NT2/D1 (cell line): ENCODE results near the gene PRIMA1.

ENCODE experiments used
- DNase-seq: peaks from one replicate; pipeline ENCODE4 v3.0.0-alpha.2; 2011; ENCODE audit warnings: low read depth, low spot score
- H3K27me3 ChIP-seq: 2 replicates; pipeline ENCODE4 v1.6.0; 2011; ENCODE audit warnings: mild to moderate bottlenecking; ENCODE audit not compliant: insufficient read length, insufficient read depth
- H3K36me3 ChIP-seq: 2 replicates; pipeline ENCODE4 v1.6.1; 2011; ENCODE audit warnings: mild to moderate bottlenecking, low read length, mixed read lengths; ENCODE audit not compliant: insufficient read depth, insufficient read length
- H3K4me1 ChIP-seq: 2 replicates; pipeline ENCODE4 v1.5.1; 2011; ENCODE audit not compliant: insufficient read depth, insufficient read length
- H3K4me3 ChIP-seq: 2 replicates; pipeline ENCODE4 v1.5.1; 2011; ENCODE audit warnings: low read depth; ENCODE audit not compliant: insufficient read length
- H3K9ac ChIP-seq: 2 replicates; pipeline ENCODE4 v1.6.0; 2011; ENCODE audit warnings: low read depth; ENCODE audit not compliant: insufficient read length
- H3K9me3 ChIP-seq: 2 replicates; pipeline ENCODE4 v1.5.1; 2011; ENCODE audit warnings: mild to moderate bottlenecking, low read length; ENCODE audit not compliant: insufficient read depth
- SUZ12 ChIP-seq: IDR thresholded peaks from 2 replicates; pipeline ENCODE4 v1.6.1; 2011; ENCODE audit not compliant: insufficient read length, insufficient read depth; ENCODE audit errors: extremely low read depth
- YY1 ChIP-seq: IDR thresholded peaks from 2 replicates; pipeline ENCODE4 v1.6.1; 2011; ENCODE audit not compliant: insufficient read length, insufficient read depth
- ZNF274 ChIP-seq: IDR thresholded peaks from 2 replicates; pipeline ENCODE4 v1.6.1; 2011; ENCODE audit warnings: mild to moderate bottlenecking, low read depth, low read length

The PRIMA1 gene

DNA sequence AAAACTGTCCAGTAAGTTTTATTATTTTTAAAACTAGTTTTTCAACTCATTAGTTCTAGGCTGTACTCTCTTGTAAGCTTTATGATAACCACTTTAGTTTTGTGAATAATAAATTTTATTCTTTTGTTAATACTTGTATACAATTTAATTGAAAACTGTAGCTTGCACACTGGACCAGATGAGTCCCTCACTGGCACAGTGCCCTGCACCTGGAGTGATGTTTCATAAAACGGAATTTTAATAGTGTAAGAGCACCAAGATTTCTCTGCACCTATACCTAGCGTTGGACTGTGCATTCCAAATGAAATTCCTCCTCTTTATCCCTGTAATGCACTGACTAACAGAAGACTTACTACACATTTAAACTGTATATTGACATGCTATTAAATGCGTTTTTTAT is 80.8 kb downstream of the PRIMA1 start:
- Histone ChIP-seq H3K36me3 (no peaks in the 10 kb centered on the region), H3K4me3 (no peak overlapping the region), H3K4me1 (peaks cover 5% of the 10 kb centered on the region), H3K9ac (no peak overlapping the region), H3K27me3 (no peaks in the 10 kb centered on the region), H3K9me3 (no peaks in the 10 kb centered on the region)
- TF ChIP-seq YY1 (no peak), ZNF274 (no peak), SUZ12 (no peak)
- DNase-seq = no peak

GRCh38 chr14:93706360-93706955 is 81.8 kb downstream of the PRIMA1 start:
- Histone ChIP-seq H3K36me3 (no peaks in the 10 kb centered on the region), H3K9ac (no peak overlapping the region), H3K9me3 (no peaks in the 10 kb centered on the region), H3K4me3 (no peak overlapping the region), H3K27me3 (no peaks in the 10 kb centered on the region), H3K4me1 (peaks cover 2% of the 10 kb centered on the region)
- no peak for DNase-seq
- TF ChIP-seq ZNF274 (no peak), YY1 (no peak), SUZ12 (no peak)

- no peak for DNase-seq
- Histone ChIP-seq H3K4me1 (peaks cover 2% of the 10 kb centered on the region), H3K9me3 (no peaks in the 10 kb centered on the region), H3K27me3 (no peaks in the 10 kb centered on the region), H3K36me3 (no peaks in the 10 kb centered on the region), H3K4me3 (no peak overlapping the region), H3K9ac (no peak overlapping the region)
- TF ChIP-seq ZNF274 = no peak
- no peak for TF ChIP-seq SUZ12
- no peak for TF ChIP-seq YY1
Measured at GRCh38 chr14:93705513-93706156, 82.7 kb downstream of the PRIMA1 start.

GRCh38 chr14:93703941-93704340 is 84.3 kb downstream of the PRIMA1 start:
- H3K9me3 ChIP-seq = no peaks in the 10 kb centered on the region
- no peaks in the 10 kb centered on the region for H3K27me3 ChIP-seq
- H3K9ac ChIP-seq = no peak overlapping the region
- H3K4me1 ChIP-seq = peaks cover 1% of the 10 kb centered on the region
- DNase-seq = no peak
- no peak overlapping the region for H3K4me3 ChIP-seq
- H3K36me3 ChIP-seq = no peaks in the 10 kb centered on the region
- TF ChIP-seq YY1 (no peak), SUZ12 (no peak), ZNF274 (no peak)

GRCh38 chr14:93702946-93703345 is 85.3 kb downstream of the PRIMA1 start:
- no peaks in the 10 kb centered on the region for H3K36me3 ChIP-seq

DNA sequence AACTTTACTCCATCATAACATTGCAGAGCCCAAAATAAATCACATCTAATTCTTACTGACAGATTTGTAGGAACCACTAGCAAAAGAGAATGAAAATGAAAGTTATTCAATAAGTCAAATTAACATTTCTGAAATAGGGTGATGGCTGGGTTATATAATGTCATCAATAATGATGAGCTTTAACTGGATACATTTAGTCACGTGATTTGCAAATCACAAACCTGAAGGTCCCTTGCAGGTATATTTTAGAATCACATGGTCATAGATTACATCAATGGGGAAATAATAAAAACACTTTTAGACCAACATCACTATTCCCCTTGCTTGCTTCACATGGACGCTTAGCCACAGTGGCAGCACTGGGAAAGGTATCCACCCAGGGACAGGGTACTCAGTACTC is 86.7 kb downstream of the PRIMA1 start:
- Histone ChIP-seq H3K36me3 (no peaks in the 10 kb centered on the region), H3K27me3 (no peaks in the 10 kb centered on the region), H3K9ac (no peak overlapping the region), H3K4me1 (no peaks in the 10 kb centered on the region), H3K9me3 (0 out of 2 replicates have a peak, but pooled peaks cover 4% of the 10 kb centered on the region), H3K4me3 (no peak overlapping the region)
- no peak for DNase-seq
- TF ChIP-seq ZNF274 (no peak), SUZ12 (no peak), YY1 (no peak)

More at GRCh38 chr14:93702946-93703345, 85.3 kb downstream of the PRIMA1 start:
- no peak overlapping the region for H3K9ac ChIP-seq
- no peak for DNase-seq
- H3K4me3 ChIP-seq = no peak overlapping the region
- no peaks in the 10 kb centered on the region for H3K27me3 ChIP-seq
- no peaks in the 10 kb centered on the region for H3K9me3 ChIP-seq
- TF ChIP-seq SUZ12 (no peak), YY1 (no peak), ZNF274 (no peak)
- no peaks in the 10 kb centered on the region for H3K4me1 ChIP-seq

DNA sequence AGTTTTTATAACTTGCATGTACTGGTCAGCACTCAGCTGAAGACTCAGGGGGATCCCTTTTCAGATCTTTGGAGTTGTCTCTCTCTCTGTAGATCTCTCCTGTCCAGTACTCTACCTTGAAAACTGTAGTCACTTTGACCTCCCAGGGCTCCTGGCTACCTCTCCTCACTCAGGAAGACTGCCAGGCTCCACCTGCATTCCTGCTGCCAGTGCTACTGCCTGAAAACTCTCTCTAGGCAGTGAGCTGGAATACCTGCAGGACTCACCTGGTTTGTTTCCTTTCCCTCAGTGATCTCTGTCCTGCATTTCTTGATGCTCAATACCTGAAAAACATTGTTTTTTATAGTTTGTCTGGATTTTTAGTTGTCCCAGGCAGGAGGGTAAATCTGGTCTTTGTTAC is 87.4 kb downstream of the PRIMA1 start:
- DNase-seq = no peak
- TF ChIP-seq SUZ12 (no peak), YY1 (no peak), ZNF274 (no peak)
- Histone ChIP-seq H3K4me1 (no peaks in the 10 kb centered on the region), H3K27me3 (no peaks in the 10 kb centered on the region), H3K9me3 (0 out of 2 replicates have a peak, but pooled peaks cover 4% of the 10 kb centered on the region), H3K4me3 (no peak overlapping the region), H3K36me3 (no peaks in the 10 kb centered on the region), H3K9ac (no peak overlapping the region)
